GM23338 (cell line): ENCODE data around the gene CDC14A. TPM values are rescaled to one million over a fixed set of nuclear protein-coding genes. Genes with fewer than 3 reads are reported as not detected.

Source experiments
- ATAC-seq: fragments of 200-7000 bp; cut with Tn5 transposase; 3 replicates; pipeline ENCODE4 v1.9.1; 2020
- DNase-seq: peaks from one replicate; pipeline ENCODE4 v3.0.0-alpha.2; 2015; ENCODE audit warnings: low spot score
- H2AFZ ChIP-seq: fragments of 200-600 bp; sonication (generic); 2 replicates; pipeline ENCODE4 v1.8.0; 2016; ENCODE audit warnings: antibody characterized with exemption, mild to moderate bottlenecking, moderate library complexity
- H3F3A ChIP-seq: fragments of 200-600 bp; sonication (generic); replicated peaks from 2 replicates; pipeline ENCODE4 v1.8.0; 2017; ENCODE audit warnings: antibody characterized with exemption, mixed run types, low read depth
- H3K27ac ChIP-seq: fragments of 200-600 bp; sonication (generic); 2 replicates; pipeline ENCODE4 v1.6.1; 2016; ENCODE audit warnings: low read depth
- H3K27me3 ChIP-seq: fragments of 200-600 bp; sonication (generic); 2 replicates; pipeline ENCODE4 v1.8.0; 2016; ENCODE audit warnings: mild to moderate bottlenecking, mixed run types, moderate library complexity; ENCODE audit not compliant: insufficient read depth
- H3K36me3 ChIP-seq: fragments of 200-600 bp; sonication (generic); 2 replicates; pipeline ENCODE4 v1.8.0; 2016; ENCODE audit warnings: mild to moderate bottlenecking; ENCODE audit not compliant: insufficient read depth
- H3K4me1 ChIP-seq: fragments of 200-600 bp; sonication (generic); 2 replicates; pipeline ENCODE4 v1.8.0; 2016; ENCODE audit warnings: mild to moderate bottlenecking, moderate library complexity; ENCODE audit not compliant: insufficient read depth
- H3K4me2 ChIP-seq: fragments of 200-600 bp; sonication (generic); 2 replicates; pipeline ENCODE4 v1.7.1; 2017; ENCODE audit warnings: mixed run types
- H3K4me3 ChIP-seq: fragments of 200-600 bp; sonication (generic); 2 replicates; pipeline ENCODE4 v1.6.1; 2016; ENCODE audit warnings: mixed run types
- H3K79me2 ChIP-seq: fragments of 200-600 bp; sonication (generic); replicated peaks from 2 replicates; pipeline ENCODE4 v1.8.0; 2017; ENCODE audit warnings: mild to moderate bottlenecking; ENCODE audit not compliant: insufficient read depth
- H3K9me2 ChIP-seq: fragments of 200-600 bp; sonication (generic); 2 replicates; pipeline ENCODE4 v1.8.0; 2017; ENCODE audit not compliant: insufficient read depth
- H4K20me1 ChIP-seq: fragments of 200-600 bp; sonication (generic); replicated peaks from 2 replicates; pipeline ENCODE4 v1.8.0; 2017; ENCODE audit warnings: mild to moderate bottlenecking; ENCODE audit not compliant: insufficient read depth
- H3K27ac Mint-ChIP-seq: 2 replicates; pipeline ENCODE4 v1.8.0; 2020; ENCODE audit warnings: inconsistent platforms, mild to moderate bottlenecking, moderate library complexity, mixed read lengths
- H3K27me3 Mint-ChIP-seq: 3 replicates; pipeline ENCODE4 v1.8.0; 2022; ENCODE audit warnings: low read depth, mild to moderate bottlenecking, moderate library complexity, mixed read lengths, inconsistent platforms; ENCODE audit not compliant: insufficient read depth, poor library complexity
- H3K36me3 Mint-ChIP-seq: 3 replicates; pipeline ENCODE4 v1.8.0; 2021; ENCODE audit warnings: low read depth, mild to moderate bottlenecking, inconsistent platforms, moderate library complexity, mixed read lengths
- H3K4me1 Mint-ChIP-seq: 3 replicates; pipeline ENCODE4 v1.8.0; 2020; ENCODE audit warnings: mild to moderate bottlenecking, inconsistent platforms, mixed read lengths
- H3K4me3 Mint-ChIP-seq: 3 replicates; pipeline ENCODE4 v1.8.0; 2021; ENCODE audit warnings: moderate library complexity, mild to moderate bottlenecking, inconsistent platforms, mixed read lengths
- H3K9me3 Mint-ChIP-seq: 3 replicates; pipeline ENCODE4 v1.8.0; 2020; ENCODE audit warnings: moderate library complexity, mild to moderate bottlenecking, inconsistent platforms, mixed read lengths
- CREB1 ChIP-seq: fragments of 250-450 bp; sonication (Bioruptor Pico); IDR thresholded peaks from 2 replicates; pipeline ENCODE4 v1.5.0; 2020; ENCODE audit warnings: low read depth, mild to moderate bottlenecking, moderate library complexity
- EZH2 ChIP-seq: fragments of 200-600 bp; sonication (generic); IDR thresholded peaks from one replicate; pipeline ENCODE4 v1.8.0; 2017; ENCODE audit warnings: antibody characterized with exemption, mild to moderate bottlenecking, low read depth; ENCODE audit not compliant: unreplicated experiment
- EZH2phosphoT487 ChIP-seq: fragments of 200-600 bp; sonication (generic); IDR thresholded peaks from one replicate; pipeline ENCODE4 v1.8.1; 2018; ENCODE audit warnings: antibody characterized with exemption; ENCODE audit not compliant: unreplicated experiment
- JUNB ChIP-seq: IDR thresholded peaks from one replicate; pipeline ENCODE4 v1.6.1; 2016; ENCODE audit warnings: antibody characterized with exemption; ENCODE audit not compliant: unreplicated experiment
- NANOG ChIP-seq: IDR thresholded peaks from 2 replicates; pipeline ENCODE4 v1.6.1; 2016; ENCODE audit warnings: antibody characterized with exemption, borderline replicate concordance
- POLR2AphosphoS5 ChIP-seq: IDR thresholded peaks from 2 replicates; pipeline ENCODE4 v1.6.1; 2016; ENCODE audit warnings: antibody characterized with exemption, low read depth
- STAT1 ChIP-seq: IDR thresholded peaks from one replicate; pipeline ENCODE4 v1.6.1; 2016; ENCODE audit warnings: antibody characterized with exemption; ENCODE audit not compliant: unreplicated experiment
- ZNF114 ChIP-seq: fragments of 250-450 bp; sonication (Bioruptor Pico); IDR thresholded peaks from 2 replicates; pipeline ENCODE4 v1.5.0; 2020; ENCODE audit warnings: mild to moderate bottlenecking, moderate library complexity
- polyA plus RNA-seq: library from polyadenylated mRNA; unstranded; fragments of >200 nt; fragmentation: Nextera tagmentation; extraction: Ambion mirVana; gene quantifications from 2 replicates; pipeline ENCODE4 v1.2.1, GENCODE V29; 2016
- total RNA-seq: library from RNA; depleted of rRNA; stranded (reverse); fragments of >200 nt; shearing (Covaris generic); gene quantifications from 2 replicates; pipeline ENCODE4 v1.2.3, GENCODE V29; 2014
- TF ChIP-seq, protein P1 (sequence below), 2 experiments: fragments of 200-600 bp in 1 of 2; sonication (generic) in 1 of 2; conservative IDR thresholded peaks; 2 replicates each; pipeline versions ENCODE4 v1.5.1 to v1.6.1; 2016 to 2017; ENCODE audit warnings: antibody characterized with exemption in 2 of 2, low read depth in 2 of 2, mild to moderate bottlenecking in 2 of 2, moderate library complexity in 1 of 2
- TF ChIP-seq, protein P2 (sequence below): IDR thresholded peaks from one replicate; pipeline ENCODE4 v1.6.1; 2018; ENCODE audit warnings: antibody characterized with exemption; ENCODE audit not compliant: unreplicated experiment
- TF ChIP-seq, protein P3 (sequence below): IDR thresholded peaks from 2 replicates; pipeline ENCODE4 v1.6.1; 2016; ENCODE audit warnings: antibody characterized with exemption

Gene CDC14A
- total and polyA plus RNA-seq, 2 experiments from 2014 or later: 11.1 to 20.8 TPM

DNA sequence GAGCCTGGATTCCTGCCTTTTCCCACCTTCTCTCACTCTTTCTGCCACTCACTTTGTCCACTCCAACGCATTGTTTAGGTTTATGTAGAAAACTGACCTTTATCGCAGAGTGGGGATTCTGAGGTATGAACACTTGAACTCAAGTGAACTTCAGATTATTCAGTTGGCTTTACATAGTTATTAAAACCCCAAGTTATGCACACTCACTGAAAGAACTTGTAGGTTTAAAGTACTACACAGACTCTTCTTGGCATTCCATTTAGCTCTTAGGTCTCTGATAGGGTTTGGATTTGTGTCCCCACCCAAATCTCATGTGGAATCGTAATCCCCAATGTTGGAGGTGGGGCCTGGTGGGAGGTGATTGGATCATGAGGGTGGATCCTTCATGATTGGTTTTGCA, 46.4 kb upstream of the CDC14A start (continued):
- TF ChIP-seq, protein P1, sequence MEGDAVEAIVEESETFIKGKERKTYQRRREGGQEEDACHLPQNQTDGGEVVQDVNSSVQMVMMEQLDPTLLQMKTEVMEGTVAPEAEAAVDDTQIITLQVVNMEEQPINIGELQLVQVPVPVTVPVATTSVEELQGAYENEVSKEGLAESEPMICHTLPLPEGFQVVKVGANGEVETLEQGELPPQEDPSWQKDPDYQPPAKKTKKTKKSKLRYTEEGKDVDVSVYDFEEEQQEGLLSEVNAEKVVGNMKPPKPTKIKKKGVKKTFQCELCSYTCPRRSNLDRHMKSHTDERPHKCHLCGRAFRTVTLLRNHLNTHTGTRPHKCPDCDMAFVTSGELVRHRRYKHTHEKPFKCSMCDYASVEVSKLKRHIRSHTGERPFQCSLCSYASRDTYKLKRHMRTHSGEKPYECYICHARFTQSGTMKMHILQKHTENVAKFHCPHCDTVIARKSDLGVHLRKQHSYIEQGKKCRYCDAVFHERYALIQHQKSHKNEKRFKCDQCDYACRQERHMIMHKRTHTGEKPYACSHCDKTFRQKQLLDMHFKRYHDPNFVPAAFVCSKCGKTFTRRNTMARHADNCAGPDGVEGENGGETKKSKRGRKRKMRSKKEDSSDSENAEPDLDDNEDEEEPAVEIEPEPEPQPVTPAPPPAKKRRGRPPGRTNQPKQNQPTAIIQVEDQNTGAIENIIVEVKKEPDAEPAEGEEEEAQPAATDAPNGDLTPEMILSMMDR (conservative IDR thresholded peaks at IDR 0.05; ENCODE audit: low read depth in 2 of 2): no peak
- no peak for TF ChIP-seq EZH2phosphoT487
- TF ChIP-seq POLR2AphosphoS5: no peak
- TF ChIP-seq CREB1 (CRISPR knock-in tag): no peak
- no peak for TF ChIP-seq STAT1
- TF ChIP-seq EZH2: no peak
- TF ChIP-seq JUNB: no peak

DNA sequence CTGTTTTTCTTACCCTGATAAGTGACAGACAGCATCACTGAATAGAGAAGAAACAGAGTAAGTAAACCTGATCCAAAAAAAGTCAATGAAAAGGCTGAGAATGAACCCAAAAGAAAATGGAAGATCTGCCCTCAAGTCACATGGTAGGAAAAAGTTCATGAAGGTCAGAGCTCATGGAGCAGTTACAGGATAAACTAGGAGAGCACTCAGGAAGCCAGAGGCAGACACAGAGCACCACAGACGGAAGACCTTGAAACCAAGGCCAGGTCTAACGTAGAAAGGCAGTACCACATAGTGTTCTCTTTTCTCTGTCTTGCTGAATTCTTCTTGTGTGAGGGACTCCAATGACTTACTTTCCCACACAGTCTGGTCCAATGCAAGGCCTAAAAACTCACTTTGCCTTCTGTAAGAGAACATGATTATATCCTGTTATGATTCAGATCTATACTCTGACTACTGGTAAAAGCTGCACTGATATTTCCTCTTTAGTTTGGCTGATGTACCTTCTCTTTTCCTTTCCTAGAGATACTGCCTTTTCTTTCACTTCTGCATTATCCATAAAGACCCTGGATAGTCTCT, 45.5 kb upstream of the CDC14A start:
- Histone ChIP-seq H3K9me2 (no peaks in the 10 kb centered on the region), H3K27ac (no peak overlapping the region), H3K27me3 (no peaks in the 10 kb centered on the region), H4K20me1 (no peaks in the 10 kb centered on the region), H3K36me3 (no peaks in the 10 kb centered on the region), H3K4me2 (no peak overlapping the region), H3K4me1 (0 out of 2 replicates have a peak, but pooled peaks cover 6% of the 10 kb centered on the region), H3K4me3 (no peak overlapping the region), H3K79me2 (no peaks in the 10 kb centered on the region), H2AFZ (no peak overlapping the region), H3F3A (no peaks in the 10 kb centered on the region)
- peaks cover 2% of the 10 kb centered on the region for H3K27me3 Mint-ChIP-seq
- peaks cover 6% of the 10 kb centered on the region; the same call in 2 of the 3 replicates for H3K4me1 Mint-ChIP-seq
- H3K4me3 Mint-ChIP-seq: no peak overlapping the region
- H3K9me3 Mint-ChIP-seq: peaks cover 3% of the 10 kb centered on the region; the same call in 1 of the 3 replicates
- DNase-seq: no peak
- no peak for ATAC-seq
- peaks cover 3% of the 10 kb centered on the region; the same call in 2 of the 3 replicates for H3K36me3 Mint-ChIP-seq
- no peak overlapping the region for H3K27ac Mint-ChIP-seq
- no peak for TF ChIP-seq ZNF114 (CRISPR knock-in tag)
- no peak for TF ChIP-seq CREB1 (CRISPR knock-in tag)
- TF ChIP-seq NANOG: no peak
- no peak for TF ChIP-seq JUNB
- TF ChIP-seq, protein P1 (conservative IDR thresholded peaks at IDR 0.05; ENCODE audit: low read depth in 2 of 2): no peak
- no peak for TF ChIP-seq EZH2
- no peak for TF ChIP-seq POLR2AphosphoS5
- TF ChIP-seq STAT1: no peak
- TF ChIP-seq, protein P2, sequence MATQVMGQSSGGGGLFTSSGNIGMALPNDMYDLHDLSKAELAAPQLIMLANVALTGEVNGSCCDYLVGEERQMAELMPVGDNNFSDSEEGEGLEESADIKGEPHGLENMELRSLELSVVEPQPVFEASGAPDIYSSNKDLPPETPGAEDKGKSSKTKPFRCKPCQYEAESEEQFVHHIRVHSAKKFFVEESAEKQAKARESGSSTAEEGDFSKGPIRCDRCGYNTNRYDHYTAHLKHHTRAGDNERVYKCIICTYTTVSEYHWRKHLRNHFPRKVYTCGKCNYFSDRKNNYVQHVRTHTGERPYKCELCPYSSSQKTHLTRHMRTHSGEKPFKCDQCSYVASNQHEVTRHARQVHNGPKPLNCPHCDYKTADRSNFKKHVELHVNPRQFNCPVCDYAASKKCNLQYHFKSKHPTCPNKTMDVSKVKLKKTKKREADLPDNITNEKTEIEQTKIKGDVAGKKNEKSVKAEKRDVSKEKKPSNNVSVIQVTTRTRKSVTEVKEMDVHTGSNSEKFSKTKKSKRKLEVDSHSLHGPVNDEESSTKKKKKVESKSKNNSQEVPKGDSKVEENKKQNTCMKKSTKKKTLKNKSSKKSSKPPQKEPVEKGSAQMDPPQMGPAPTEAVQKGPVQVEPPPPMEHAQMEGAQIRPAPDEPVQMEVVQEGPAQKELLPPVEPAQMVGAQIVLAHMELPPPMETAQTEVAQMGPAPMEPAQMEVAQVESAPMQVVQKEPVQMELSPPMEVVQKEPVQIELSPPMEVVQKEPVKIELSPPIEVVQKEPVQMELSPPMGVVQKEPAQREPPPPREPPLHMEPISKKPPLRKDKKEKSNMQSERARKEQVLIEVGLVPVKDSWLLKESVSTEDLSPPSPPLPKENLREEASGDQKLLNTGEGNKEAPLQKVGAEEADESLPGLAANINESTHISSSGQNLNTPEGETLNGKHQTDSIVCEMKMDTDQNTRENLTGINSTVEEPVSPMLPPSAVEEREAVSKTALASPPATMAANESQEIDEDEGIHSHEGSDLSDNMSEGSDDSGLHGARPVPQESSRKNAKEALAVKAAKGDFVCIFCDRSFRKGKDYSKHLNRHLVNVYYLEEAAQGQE: no peak
- TF ChIP-seq EZH2phosphoT487: no peak
- TF ChIP-seq, protein P3, sequence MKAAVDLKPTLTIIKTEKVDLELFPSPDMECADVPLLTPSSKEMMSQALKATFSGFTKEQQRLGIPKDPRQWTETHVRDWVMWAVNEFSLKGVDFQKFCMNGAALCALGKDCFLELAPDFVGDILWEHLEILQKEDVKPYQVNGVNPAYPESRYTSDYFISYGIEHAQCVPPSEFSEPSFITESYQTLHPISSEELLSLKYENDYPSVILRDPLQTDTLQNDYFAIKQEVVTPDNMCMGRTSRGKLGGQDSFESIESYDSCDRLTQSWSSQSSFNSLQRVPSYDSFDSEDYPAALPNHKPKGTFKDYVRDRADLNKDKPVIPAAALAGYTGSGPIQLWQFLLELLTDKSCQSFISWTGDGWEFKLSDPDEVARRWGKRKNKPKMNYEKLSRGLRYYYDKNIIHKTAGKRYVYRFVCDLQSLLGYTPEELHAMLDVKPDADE: no peak
